GM10847 (cell line): ENCODE results near the gene FIGN.

ENCODE experiments used
- POLR2A ChIP-seq: IDR thresholded peaks from 2 replicates; pipeline ENCODE4 v1.6.1; 2011; ENCODE audit not compliant: insufficient read length; ENCODE audit errors: extremely low read depth

Gene FIGN

GRCh38 chr2:163753726-163754125, 17.9 kb upstream of the FIGN start:
- no peak for TF ChIP-seq POLR2A

- TF ChIP-seq POLR2A = no peak
These were observed 16.5 kb upstream of the FIGN start for GRCh38 chr2:163752267-163752666.

DNA sequence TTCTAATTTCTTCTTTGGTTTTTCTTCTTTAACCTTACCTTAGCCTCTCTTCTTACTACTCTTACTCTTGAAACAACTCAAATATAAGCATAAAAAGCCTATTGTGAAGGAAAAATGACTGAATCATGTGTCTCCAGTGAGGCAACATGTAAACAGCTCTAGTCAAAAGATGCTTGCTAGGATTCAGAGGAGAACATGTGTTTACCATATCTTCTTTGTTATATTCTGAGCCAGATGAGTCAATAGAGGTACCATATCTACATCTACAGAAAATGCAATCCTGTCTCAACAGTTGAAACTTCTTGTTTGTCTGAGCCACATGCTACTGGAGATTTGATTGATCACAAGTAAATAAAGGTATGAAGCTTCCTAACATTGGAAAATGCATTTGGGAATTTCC, 15.9 kb upstream of the FIGN start:
- no peak for TF ChIP-seq POLR2A

DNA sequence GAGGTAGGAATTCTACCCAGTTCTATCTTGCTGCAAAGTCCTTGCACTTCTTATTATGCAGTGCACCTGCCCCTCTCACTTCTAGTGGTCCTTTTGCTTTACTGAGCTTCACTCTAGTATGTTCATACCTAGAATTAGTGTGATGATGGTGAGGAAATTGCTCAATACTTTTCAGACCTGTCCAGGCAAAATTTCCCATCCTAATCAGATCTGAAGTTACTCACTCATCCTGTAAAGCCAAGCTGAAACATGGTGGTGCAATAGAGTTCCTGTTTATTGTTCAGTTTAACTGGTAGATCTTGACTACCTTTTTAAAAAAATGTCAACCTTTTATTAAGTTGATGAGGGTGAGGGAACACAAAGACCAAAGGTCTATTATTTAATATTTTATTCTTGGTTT, 12.6 kb upstream of the FIGN start:
- TF ChIP-seq POLR2A = no peak

DNA sequence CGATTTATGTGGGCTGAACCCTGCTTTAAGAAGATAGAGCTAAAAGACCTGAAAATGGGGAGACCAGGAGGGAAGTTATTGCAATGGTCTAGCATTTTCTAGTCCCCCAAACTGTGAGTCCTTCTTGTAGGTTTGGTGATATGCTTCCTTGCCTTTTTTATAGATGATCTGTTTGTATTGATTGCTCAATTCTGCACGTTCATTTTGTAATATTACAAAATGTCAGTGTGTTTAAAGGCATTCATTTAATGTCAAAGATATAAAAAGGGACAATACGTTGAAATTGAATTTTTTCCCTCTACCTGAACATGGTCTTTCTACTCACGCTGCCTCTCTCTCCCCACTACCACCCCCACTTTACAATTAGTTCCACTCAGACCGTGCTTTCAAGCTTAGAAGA, 5.6 kb upstream of the FIGN start:
- no peak for TF ChIP-seq POLR2A

DNA sequence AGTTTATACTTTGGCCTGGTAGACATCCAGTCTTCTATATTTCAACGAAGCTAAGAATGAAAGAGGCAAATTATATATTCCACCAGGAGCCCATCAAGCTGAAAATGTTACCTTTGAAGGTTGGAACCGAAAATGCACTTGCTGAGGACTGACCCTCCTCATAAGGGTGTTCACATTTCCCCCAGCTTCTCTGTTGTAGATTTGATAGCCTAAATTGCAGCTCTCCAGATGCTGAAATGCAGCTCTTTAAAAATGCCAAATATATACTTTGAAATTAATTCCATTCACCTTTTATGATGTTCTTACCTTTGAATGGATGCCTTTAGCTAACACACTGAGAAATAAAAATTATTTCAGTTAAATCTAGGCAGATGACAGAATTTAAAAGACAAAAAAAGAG, 1.8 kb upstream of the FIGN start:
- no peak for TF ChIP-seq POLR2A

DNA sequence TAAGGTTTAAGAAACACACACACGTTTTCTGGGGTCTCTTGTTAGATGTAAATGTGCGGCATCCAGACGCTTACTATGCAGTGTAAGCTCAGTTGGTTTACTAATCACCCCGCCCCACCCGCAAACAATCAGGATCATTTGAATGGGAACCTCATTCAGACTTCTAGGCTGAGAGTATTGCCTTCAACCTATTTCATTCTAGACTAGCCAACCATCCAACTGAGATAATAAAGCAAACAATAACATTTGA, 1.3 kb upstream of the FIGN start:
- TF ChIP-seq POLR2A = no peak

GRCh38 chr2:163736433-163737189, 803 bp upstream of the FIGN start:
- no peak for TF ChIP-seq POLR2A

- no peak for TF ChIP-seq POLR2A
These were observed 725 bp downstream of the FIGN start for GRCh38 chr2:163734881-163735684.

DNA sequence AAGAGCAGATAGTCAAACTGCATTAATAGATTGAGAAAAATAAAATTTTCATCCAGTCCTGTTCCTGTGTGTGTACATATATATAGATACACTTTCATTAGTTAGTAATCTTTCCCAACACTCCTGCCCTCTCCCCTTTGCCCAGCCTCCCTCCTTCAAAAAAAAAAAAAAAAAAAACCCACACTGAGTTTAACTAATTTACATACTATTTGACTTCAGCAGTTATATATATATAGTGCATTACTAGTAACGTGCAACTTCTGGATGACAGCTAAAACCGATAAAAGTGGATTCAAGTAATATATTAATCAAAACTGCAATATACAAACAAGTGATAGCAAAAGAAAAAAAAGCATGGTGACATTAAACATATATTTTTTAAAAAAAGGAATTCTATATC, 1.4 kb downstream of the FIGN start:
- no peak for TF ChIP-seq POLR2A

DNA sequence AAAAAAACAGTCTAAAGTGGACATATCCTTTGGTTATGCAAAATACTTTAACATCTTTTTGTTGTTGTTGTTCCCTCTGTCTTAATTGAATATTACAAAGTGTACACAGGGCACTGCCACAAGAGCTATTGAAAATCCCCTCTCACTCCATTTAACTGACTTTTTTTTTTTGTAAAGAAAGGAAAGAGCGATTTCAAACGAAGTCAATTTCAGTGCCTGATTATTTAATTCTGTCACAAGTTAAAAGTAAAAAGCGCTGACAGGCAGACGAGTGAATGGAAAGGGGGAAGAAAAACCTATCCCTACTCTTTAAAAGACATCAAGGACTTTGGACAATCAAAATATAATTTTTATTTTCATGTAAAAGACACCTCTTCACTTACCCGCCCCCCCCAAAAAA, 1.9 kb downstream of the FIGN start:
- no peak for TF ChIP-seq POLR2A

GRCh38 chr2:163733301-163733938, 2.4 kb downstream of the FIGN start:
- TF ChIP-seq POLR2A = no peak

DNA sequence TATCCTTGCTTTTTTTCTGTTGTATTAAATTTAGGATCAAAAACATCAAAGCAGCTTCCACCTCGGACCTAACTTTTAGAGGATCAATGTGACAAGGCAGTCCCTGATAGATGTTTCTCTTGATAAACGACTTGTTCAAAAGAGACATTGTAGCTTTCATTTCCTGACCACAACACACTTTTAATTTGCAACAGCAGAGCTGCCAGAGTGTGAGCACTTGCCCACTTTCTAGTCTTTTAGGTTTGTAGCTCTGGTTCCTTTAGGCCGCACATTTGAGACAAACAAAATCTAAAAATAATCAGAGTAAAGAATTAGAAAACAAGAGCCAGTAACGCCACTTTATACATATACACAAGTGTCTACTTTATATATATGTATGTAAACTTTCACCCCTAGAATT, 3.1 kb downstream of the FIGN start:
- TF ChIP-seq POLR2A = no peak

DNA sequence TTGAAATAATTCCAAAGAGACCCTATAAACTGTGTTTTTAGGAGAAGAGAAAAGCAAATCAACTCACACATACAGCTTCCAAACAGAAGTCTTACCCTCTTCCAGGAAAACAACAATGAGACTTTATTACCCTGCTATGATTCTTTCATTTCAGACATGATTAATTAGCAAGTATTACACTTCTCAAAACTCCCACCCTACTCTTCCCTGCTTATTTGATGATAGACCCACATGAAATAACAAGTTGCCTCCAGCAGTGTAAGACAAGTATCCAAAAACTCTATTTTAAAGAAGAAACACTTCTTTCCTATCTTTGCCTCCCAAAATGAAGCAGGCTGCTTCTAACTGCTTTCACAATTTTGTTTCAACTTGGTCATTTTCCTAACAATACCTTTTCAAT, 4.1 kb downstream of the FIGN start:
- TF ChIP-seq POLR2A = no peak

GRCh38 chr2:163730556-163730955, 5.3 kb downstream of the FIGN start:
- TF ChIP-seq POLR2A = no peak

- TF ChIP-seq POLR2A = no peak
These were observed 6.1 kb downstream of the FIGN start for GRCh38 chr2:163729636-163730273.
